Measurements from ENCODE around the gene FAM193A. TPM values are rescaled to one million over a fixed set of nuclear protein-coding genes. Genes with fewer than 3 reads are reported as not detected.
A peak's percentile ranks its signal among the peaks of the same experiment; 100 is the strongest.

Gene FAM193A
- total RNA-seq, 2 experiments from 2014 or later, result 37.0 to 37.7 TPM

DNA sequence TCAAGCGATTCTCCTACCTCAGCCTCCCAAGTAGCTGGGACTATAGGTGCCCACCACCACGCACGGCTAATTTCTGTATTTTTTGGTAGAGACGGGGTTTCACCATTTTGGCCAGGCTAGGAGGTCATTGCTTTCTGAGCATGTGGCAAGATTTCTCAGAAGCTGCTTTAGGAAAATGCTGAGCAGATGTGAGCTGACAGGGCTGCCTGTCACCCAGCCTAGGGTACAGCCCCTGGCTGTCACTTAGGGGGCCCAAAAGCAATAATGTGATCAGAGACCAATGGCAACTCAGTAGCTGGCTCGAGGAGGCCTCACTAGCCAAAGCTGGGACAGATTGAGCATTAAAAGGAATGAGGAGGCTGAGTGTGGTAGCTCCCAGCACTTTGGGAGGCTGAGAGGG lies 154.9 kb downstream of the FAM193A start:
- Mint-ChIP-seq H3K27me3 (no peaks in the 10 kb centered on the region), H3K27ac (no peak overlapping the region), H3K9me3 (no peaks in the 10 kb centered on the region), H3K4me1 (peaks cover 8% of the 10 kb centered on the region), H3K4me3 (no peak overlapping the region), H3K36me3 (peaks cover 33% of the 10 kb centered on the region)
- DNase-seq (no peak), ATAC-seq (ENCODE audit: low read depth) (no peak)
- POLR2A ChIA-PET, result interaction anchor here (0.6 kb wide), 1 partner anchor 17 kb away, joined by 4 read pairs; no protein-coding TSS in a partner anchor

DNA sequence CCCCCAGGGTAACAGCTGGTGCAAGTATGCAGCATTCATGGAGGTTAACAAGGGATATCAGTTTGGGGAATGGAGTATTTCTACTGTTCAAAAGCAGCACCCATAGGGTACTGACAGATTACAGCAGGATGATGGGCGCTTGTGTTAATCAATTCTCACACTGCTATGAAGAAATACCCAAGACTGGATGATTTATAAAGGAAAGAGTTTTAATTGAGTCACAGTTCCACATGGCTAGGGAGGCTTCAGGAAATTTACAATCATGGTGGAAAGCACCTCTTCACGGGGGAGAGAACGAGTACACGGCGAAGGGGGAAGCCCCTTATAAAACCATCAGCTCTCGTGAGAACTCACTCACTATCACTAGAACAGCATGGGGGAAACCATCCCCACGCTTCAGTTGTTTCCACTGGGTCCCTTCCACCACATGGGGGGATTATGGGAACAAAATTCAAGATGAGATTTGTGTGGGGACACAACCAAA lies 155.5 kb downstream of the FAM193A start:
- no peak for DNase-seq
- H3K4me3 Mint-ChIP-seq, result no peak overlapping the region
- no peaks in the 10 kb centered on the region for H3K9me3 Mint-ChIP-seq
- no peak for ATAC-seq (ENCODE audit: low read depth)
- H3K36me3 Mint-ChIP-seq, result peaks cover 34% of the 10 kb centered on the region
- POLR2A ChIA-PET, result no interaction called here
- H3K4me1 Mint-ChIP-seq, result peaks cover 8% of the 10 kb centered on the region
- no peaks in the 10 kb centered on the region for H3K27me3 Mint-ChIP-seq
- no peak overlapping the region for H3K27ac Mint-ChIP-seq

DNA sequence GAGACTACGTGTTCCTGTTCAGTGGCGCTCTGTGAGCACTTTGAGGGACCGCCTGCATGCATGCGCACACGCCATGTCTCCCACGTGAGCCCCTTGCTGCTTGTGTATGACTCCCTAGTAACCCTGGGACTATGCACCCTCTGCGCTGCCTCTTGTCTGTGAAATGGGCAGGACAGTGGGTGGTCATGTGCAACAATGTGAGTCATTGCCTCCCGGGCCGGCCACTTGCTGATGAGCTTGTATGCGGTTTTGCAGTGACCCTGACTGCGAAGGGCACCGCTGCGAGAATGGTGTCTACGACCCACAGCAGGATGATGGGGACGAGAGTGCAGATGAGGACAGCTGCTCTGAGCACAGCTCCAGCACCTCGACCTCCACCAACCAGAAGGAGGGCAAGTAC lies 158.2 kb downstream of the FAM193A start:
- H3K27ac Mint-ChIP-seq, result no peak overlapping the region
- no peak overlapping the region for H3K4me3 Mint-ChIP-seq
- H3K4me1 Mint-ChIP-seq, result peaks cover 6% of the 10 kb centered on the region
- peaks cover 29% of the 10 kb centered on the region for H3K36me3 Mint-ChIP-seq
- POLR2A ChIA-PET, result no interaction called here
- ATAC-seq (ENCODE audit: low read depth) (no peak), DNase-seq (no peak)
- H3K9me3 Mint-ChIP-seq, result no peaks in the 10 kb centered on the region
- no peaks in the 10 kb centered on the region for H3K27me3 Mint-ChIP-seq

DNA sequence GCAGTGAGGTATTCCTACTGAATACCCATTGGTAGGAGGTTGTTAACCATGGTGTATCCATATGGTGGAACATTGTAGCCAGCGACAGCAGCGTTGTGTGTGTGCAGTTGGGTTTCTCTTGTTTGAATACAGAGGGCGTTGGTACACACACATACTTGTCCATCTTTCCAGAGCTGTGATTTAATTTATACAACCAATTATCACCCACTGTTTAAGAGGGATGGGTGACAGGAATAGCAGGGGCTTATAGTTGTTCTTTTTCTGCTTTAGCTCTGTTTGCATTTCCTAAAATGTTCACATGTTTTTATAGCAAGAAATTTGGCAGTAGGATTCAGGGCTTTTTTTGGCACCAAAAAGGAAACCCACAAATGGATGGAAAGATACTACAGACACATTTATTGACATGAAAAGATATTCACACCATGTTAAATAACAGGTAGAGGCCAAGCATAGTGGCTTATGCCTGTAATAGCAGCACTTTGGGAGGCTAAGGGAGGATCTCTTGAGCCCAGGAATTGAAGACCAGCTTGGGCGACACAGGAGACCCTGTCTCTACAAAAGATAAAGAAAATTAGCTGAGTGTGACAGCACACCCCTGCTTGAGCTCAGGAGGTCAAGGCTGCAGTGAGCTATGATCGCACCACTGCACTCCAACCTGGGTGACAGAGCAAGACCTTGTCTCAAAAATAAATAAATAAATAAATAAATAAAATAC lies 159.1 kb downstream of the FAM193A start:
- no peak overlapping the region for H3K4me3 Mint-ChIP-seq
- ATAC-seq (ENCODE audit: low read depth) (no peak), DNase-seq (no peak)
- no peaks in the 10 kb centered on the region for H3K27me3 Mint-ChIP-seq
- H3K36me3 Mint-ChIP-seq, result peaks cover 28% of the 10 kb centered on the region
- no peaks in the 10 kb centered on the region for H3K9me3 Mint-ChIP-seq
- no peaks in the 10 kb centered on the region for H3K4me1 Mint-ChIP-seq
- POLR2A ChIA-PET, result no interaction called here
- no peak overlapping the region for H3K27ac Mint-ChIP-seq

GRCh38 chr4:2696423-2696822 lies 160.0 kb downstream of the FAM193A start:
- ATAC-seq (ENCODE audit: low read depth), result no peak
- Mint-ChIP-seq H3K4me3 (no peak overlapping the region), H3K27ac (no peak overlapping the region)

DNA sequence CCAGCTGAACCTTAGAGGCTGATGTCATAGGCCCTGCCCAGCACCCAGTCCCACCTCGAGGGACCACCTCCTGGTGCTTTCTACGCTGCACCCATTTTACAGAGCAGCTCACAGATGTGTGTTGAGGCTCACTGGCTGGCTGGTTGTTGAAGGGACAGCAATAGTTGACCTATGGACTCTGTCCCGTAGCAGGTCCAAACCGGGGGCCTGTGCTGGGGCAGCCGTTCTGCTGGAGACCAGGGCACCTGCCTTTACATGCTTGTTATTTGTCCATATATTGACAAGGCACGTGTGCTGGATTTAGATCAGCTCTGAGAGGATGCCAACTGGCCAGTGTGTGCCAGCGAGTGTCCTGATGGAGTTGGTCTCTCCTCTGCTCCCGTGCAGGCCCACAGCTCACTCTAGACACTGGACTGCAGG lies 161.6 kb downstream of the FAM193A start:
- DNase-seq (no peak), ATAC-seq (ENCODE audit: low read depth) (no peak)
- Mint-ChIP-seq H3K4me1 (no peaks in the 10 kb centered on the region), H3K9me3 (no peaks in the 10 kb centered on the region), H3K27ac (no peak overlapping the region), H3K36me3 (peaks cover 33% of the 10 kb centered on the region), H3K27me3 (no peaks in the 10 kb centered on the region), H3K4me3 (no peak overlapping the region)
- POLR2A ChIA-PET, result no interaction called here

More at GRCh38 chr4:2696423-2696822, 160.0 kb downstream of the FAM193A start:
- H3K27me3 Mint-ChIP-seq, result no peaks in the 10 kb centered on the region
- no peaks in the 10 kb centered on the region for H3K9me3 Mint-ChIP-seq
- no peaks in the 10 kb centered on the region for H3K4me1 Mint-ChIP-seq
- DNase-seq, result no peak
- POLR2A ChIA-PET, result no interaction called here
- H3K36me3 Mint-ChIP-seq, result peaks cover 26% of the 10 kb centered on the region

DNA sequence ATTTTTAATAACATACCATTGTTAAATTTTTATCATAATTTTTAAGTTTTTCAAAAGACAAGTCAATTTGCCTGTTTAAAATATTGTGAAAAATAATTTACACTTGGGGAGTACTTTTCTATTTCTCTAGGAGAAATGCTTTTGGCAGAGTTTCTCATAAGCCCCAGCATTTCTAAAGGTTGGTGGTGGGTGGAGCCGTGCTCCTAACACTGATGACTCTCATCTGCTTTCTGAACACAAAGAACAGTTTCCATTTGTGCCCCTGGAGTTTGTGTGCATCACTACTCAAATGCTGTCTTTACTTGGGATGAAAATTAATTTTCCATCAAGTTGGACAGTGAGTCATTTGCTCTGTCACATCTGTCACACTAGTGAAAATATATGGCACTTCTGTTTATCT lies 162.1 kb downstream of the FAM193A start:
- Mint-ChIP-seq H3K4me3 (no peak overlapping the region), H3K27me3 (no peaks in the 10 kb centered on the region), H3K4me1 (no peaks in the 10 kb centered on the region), H3K9me3 (no peaks in the 10 kb centered on the region), H3K36me3 (peaks cover 34% of the 10 kb centered on the region), H3K27ac (no peak overlapping the region)
- ATAC-seq (ENCODE audit: low read depth), result no peak
- no peak for DNase-seq
- POLR2A ChIA-PET, result no interaction called here

DNA sequence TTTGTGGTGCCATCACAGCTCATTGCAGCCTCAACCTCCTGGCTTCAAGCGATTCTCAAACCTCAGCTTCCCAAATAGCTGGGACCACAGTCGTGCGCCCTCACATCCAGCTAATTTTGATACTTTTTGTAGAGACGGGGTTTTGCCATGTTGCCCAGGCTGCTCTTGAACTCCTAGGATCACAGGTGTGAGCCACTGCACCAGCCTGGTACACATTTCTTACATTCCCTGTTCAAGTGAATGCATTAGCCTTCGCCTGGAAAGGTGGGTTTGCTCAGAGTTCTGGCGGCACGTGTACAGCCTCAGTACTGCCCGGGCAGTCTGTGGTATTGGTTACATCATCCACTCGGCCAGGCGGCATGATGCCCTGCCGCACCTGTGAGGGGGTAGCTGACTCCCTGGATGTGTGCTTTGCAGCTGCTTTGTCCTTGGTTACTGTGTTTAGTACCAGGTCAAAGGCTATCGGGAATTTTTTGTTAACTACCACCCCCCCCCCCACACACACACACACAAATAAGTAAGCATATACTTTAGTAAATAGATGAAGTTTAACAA lies 162.6 kb downstream of the FAM193A start:
- ATAC-seq (ENCODE audit: low read depth), result no peak
- DNase-seq, result no peak
- Mint-ChIP-seq H3K27ac (no peak overlapping the region), H3K9me3 (no peaks in the 10 kb centered on the region), H3K4me1 (no peaks in the 10 kb centered on the region), H3K4me3 (no peak overlapping the region), H3K36me3 (peaks cover 29% of the 10 kb centered on the region), H3K27me3 (no peaks in the 10 kb centered on the region)
- POLR2A ChIA-PET, result no interaction called here

DNA sequence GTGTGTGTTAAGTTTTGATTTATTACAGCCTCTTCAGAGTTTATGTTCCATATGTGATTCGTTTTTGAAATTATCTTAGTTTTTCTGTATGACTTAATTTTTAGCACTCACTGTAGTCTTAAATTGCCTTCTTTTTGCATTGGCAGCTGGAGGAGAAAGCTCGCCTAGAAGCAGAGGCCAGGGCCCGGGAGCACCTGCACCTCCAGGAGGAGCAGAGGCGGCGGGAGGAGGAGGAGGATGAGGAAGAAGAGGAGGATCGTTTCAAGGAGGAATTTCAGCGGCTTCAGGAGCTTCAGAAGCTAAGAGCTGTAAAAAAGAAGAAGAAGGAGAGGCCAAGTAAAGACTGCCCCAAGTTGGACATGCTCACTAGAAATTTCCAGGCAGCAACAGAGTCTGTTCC lies 163.1 kb downstream of the FAM193A start:
- no peak for DNase-seq
- no peaks in the 10 kb centered on the region for H3K9me3 Mint-ChIP-seq
- H3K36me3 Mint-ChIP-seq, result peaks cover 27% of the 10 kb centered on the region
- no peaks in the 10 kb centered on the region for H3K27me3 Mint-ChIP-seq
- H3K4me3 Mint-ChIP-seq, result no peak overlapping the region
- POLR2A ChIA-PET, result no interaction called here
- H3K4me1 Mint-ChIP-seq, result no peaks in the 10 kb centered on the region
- H3K27ac Mint-ChIP-seq, result no peak overlapping the region
- ATAC-seq (ENCODE audit: low read depth), result no peak

- POLR2A ChIA-PET, result no interaction called here
These were observed 163.6 kb downstream of the FAM193A start for GRCh38 chr4:2700031-2700430.

DNA sequence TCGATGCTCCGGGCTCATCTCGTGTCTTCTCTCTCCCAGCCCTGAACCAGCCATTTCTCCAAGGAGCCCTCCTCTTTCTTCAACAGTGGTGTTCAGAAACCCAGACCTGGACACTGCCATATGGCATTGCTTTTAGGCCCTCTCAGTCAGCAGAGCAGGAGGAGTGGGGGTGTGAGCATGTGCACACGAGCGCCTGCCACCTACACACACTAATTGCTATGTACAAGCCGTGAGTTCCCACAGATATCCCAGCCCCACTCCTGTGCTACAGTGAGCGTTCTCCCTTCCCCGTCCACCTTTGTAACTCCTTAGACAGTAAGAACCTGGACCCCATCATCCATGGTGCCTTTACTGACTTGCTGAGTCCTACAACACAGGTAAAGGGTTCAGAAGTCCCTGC lies 165.9 kb downstream of the FAM193A start:
- Mint-ChIP-seq H3K36me3 (peaks cover 27% of the 10 kb centered on the region), H3K4me3 (no peak overlapping the region), H3K9me3 (no peaks in the 10 kb centered on the region), H3K4me1 (no peaks in the 10 kb centered on the region), H3K27me3 (no peaks in the 10 kb centered on the region), H3K27ac (no peak overlapping the region)
- POLR2A ChIA-PET, result no interaction called here
- ATAC-seq (ENCODE audit: low read depth) (no peak), DNase-seq (no peak)

More at GRCh38 chr4:2700031-2700430, 163.6 kb downstream of the FAM193A start:
- no peaks in the 10 kb centered on the region for H3K4me1 Mint-ChIP-seq
- H3K9me3 Mint-ChIP-seq, result no peaks in the 10 kb centered on the region
- H3K27ac Mint-ChIP-seq, result no peak overlapping the region
- H3K4me3 Mint-ChIP-seq, result no peak overlapping the region
- no peaks in the 10 kb centered on the region for H3K27me3 Mint-ChIP-seq
- DNase-seq, result no peak
- peaks cover 23% of the 10 kb centered on the region for H3K36me3 Mint-ChIP-seq
- no peak for ATAC-seq (ENCODE audit: low read depth)

- H3K4me3 Mint-ChIP-seq, result no peak overlapping the region
- H3K36me3 Mint-ChIP-seq, result peaks cover 27% of the 10 kb centered on the region
These were observed 166.3 kb downstream of the FAM193A start for GRCh38 chr4:2702770-2703169.

DNA sequence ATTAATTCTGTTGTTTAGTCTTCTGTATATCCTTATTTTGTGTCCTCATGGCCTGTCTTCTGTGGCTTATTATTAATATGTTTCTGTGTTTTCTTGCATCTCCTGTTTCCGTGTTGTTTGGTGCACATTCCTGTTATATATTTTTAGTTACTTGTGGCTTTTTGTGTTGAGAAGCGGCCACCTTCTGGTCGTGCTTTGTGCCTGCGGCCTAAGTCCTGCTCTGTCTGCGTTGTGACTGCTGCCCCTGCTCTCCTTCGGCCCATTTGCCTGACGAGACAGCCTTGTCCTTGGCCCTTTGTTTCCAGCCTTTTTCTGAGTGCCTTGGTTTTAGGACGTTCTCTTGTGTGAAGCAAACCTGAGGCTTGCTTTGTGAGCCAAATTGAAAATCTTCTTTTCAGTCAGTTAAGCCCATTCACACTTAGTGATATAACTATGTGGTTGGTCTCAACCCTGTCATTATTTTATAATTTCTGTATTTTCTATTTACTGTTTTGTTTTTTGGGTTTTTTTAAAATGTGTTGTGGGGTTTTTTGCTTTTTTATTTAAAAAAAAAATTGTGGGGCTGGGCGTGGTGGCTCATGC lies 175.9 kb downstream of the FAM193A start:
- no peak for ATAC-seq (ENCODE audit: low read depth)
- no peaks in the 10 kb centered on the region for H3K27me3 Mint-ChIP-seq
- H3K27ac Mint-ChIP-seq, result peak overlapping the region; percentile 0
- peaks cover 14% of the 10 kb centered on the region for H3K36me3 Mint-ChIP-seq
- peaks cover 13% of the 10 kb centered on the region for H3K4me1 Mint-ChIP-seq
- DNase-seq, result no peak
- POLR2A ChIA-PET, result no interaction called here
- H3K9me3 Mint-ChIP-seq, result no peaks in the 10 kb centered on the region
- no peak overlapping the region for H3K4me3 Mint-ChIP-seq

More at GRCh38 chr4:2702770-2703169, 166.3 kb downstream of the FAM193A start:
- H3K27me3 Mint-ChIP-seq, result no peaks in the 10 kb centered on the region
- H3K27ac Mint-ChIP-seq, result no peak overlapping the region
- DNase-seq (no peak), ATAC-seq (ENCODE audit: low read depth) (no peak)
- POLR2A ChIA-PET, result no interaction called here
- no peaks in the 10 kb centered on the region for H3K4me1 Mint-ChIP-seq
- no peaks in the 10 kb centered on the region for H3K9me3 Mint-ChIP-seq

GRCh38 chr4:2713337-2713736 lies 176.9 kb downstream of the FAM193A start:
- Mint-ChIP-seq H3K27me3 (no peaks in the 10 kb centered on the region), H3K9me3 (no peaks in the 10 kb centered on the region), H3K4me1 (peaks cover 13% of the 10 kb centered on the region), H3K27ac (no peak overlapping the region), H3K4me3 (peak overlapping the region; percentile 13), H3K36me3 (peaks cover 18% of the 10 kb centered on the region)
- POLR2A ChIA-PET, result no interaction called here
- DNase-seq (peak; percentile 16), ATAC-seq (ENCODE audit: low read depth) (no peak)

All from activated naive CD8-positive, alpha-beta T cell treated with anti-CD3 and anti-CD28 coated beads, Interleukin-2, amount 10 ng/mL, durations not matched to agents 7 days and 5 days (primary cell).